DOHH2 (cell line): ENCODE measurements around the gene SRMS.

Source experiments
- EZH2phosphoT487 ChIP-seq: fragments of 200-600 bp; sonication (generic); IDR thresholded peaks from 2 replicates; pipeline ENCODE4 v1.6.1; 2017; ENCODE audit warnings: borderline replicate concordance, mild to moderate bottlenecking, antibody characterized with exemption, low read length, moderate library complexity, mixed read lengths
- TF ChIP-seq, protein P1 (sequence below): fragments of 200-600 bp; sonication (generic); IDR thresholded peaks from one replicate; pipeline ENCODE4 v1.5.1; 2014; ENCODE audit warnings: antibody characterized with exemption, mild to moderate bottlenecking, low read depth, low read length; ENCODE audit not compliant: poor library complexity, severe bottlenecking

DNA sequence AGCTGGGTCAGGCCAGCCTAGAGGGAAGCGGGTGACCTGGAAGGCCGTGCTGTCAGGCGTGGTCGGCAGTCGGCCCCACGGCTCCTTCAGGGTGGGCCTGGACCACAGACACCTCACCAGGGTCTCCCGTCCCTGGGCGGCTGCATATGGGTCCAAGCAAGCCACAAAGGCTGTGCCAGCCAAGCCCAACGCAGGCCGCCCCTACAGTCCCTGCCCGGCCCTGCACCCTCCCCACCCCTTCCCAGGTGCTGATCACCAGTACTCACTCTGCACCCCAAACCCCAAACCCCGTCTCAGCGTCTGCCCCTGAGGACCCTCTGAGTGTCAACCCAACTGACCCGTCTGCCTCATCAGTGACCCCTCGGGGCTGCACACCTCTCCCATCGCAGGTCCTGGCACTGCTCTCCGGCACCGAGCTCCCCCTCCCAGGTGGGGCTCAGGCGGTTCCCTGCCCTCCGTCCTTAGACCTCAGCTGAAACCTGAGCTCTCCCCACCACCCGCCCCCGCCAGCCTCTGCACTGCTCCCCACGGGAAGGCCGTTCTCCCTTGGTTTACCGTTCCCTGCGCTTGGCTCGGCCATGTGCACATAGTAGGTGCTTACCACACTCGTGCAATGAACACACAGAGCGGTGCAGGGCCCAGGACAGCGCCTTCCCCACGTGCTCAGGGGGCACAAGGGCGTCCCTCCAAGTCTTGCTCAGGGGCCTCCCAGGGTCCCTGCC lies 28.4 kb downstream of the SRMS start:
- TF ChIP-seq, protein P1, sequence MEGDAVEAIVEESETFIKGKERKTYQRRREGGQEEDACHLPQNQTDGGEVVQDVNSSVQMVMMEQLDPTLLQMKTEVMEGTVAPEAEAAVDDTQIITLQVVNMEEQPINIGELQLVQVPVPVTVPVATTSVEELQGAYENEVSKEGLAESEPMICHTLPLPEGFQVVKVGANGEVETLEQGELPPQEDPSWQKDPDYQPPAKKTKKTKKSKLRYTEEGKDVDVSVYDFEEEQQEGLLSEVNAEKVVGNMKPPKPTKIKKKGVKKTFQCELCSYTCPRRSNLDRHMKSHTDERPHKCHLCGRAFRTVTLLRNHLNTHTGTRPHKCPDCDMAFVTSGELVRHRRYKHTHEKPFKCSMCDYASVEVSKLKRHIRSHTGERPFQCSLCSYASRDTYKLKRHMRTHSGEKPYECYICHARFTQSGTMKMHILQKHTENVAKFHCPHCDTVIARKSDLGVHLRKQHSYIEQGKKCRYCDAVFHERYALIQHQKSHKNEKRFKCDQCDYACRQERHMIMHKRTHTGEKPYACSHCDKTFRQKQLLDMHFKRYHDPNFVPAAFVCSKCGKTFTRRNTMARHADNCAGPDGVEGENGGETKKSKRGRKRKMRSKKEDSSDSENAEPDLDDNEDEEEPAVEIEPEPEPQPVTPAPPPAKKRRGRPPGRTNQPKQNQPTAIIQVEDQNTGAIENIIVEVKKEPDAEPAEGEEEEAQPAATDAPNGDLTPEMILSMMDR, result no peak
- no peak for TF ChIP-seq EZH2phosphoT487
